ENCODE data around the gene KCTD14. TPM values are rescaled to one million over a fixed set of nuclear protein-coding genes. Genes with fewer than 3 reads are reported as not detected.
A peak's percentile ranks its signal among the peaks of the same experiment; 100 is the strongest.

KCTD14 gene
- total and polyA plus RNA-seq, 9 of the 15 experiments (the other 6 are each of a cell fraction or from before 2014, with no cell fraction given), result 0.04 to 0.30 (median 0.11) TPM; not detected in 2

DNA sequence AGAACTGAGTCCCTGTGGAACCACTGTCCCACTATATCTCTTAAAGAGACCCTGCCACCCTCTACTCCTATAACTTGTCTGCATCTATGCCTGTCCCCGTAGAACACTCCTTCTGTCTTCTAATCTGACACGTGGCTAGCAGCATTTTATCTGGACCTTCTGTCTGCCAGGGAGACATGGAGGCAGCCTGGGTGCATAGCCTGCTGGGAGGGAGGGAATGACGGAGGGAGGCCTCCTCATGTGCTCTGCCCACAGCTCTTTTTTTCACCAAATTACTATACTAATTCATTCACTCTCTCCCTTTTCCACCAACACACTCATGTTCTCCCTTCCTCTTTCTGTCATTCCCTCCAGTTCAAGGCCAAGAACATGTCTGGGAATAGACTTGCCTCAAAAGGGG is 33.0 kb upstream of the KCTD14 start (continued):
- TF ChIP-seq, protein P1, sequence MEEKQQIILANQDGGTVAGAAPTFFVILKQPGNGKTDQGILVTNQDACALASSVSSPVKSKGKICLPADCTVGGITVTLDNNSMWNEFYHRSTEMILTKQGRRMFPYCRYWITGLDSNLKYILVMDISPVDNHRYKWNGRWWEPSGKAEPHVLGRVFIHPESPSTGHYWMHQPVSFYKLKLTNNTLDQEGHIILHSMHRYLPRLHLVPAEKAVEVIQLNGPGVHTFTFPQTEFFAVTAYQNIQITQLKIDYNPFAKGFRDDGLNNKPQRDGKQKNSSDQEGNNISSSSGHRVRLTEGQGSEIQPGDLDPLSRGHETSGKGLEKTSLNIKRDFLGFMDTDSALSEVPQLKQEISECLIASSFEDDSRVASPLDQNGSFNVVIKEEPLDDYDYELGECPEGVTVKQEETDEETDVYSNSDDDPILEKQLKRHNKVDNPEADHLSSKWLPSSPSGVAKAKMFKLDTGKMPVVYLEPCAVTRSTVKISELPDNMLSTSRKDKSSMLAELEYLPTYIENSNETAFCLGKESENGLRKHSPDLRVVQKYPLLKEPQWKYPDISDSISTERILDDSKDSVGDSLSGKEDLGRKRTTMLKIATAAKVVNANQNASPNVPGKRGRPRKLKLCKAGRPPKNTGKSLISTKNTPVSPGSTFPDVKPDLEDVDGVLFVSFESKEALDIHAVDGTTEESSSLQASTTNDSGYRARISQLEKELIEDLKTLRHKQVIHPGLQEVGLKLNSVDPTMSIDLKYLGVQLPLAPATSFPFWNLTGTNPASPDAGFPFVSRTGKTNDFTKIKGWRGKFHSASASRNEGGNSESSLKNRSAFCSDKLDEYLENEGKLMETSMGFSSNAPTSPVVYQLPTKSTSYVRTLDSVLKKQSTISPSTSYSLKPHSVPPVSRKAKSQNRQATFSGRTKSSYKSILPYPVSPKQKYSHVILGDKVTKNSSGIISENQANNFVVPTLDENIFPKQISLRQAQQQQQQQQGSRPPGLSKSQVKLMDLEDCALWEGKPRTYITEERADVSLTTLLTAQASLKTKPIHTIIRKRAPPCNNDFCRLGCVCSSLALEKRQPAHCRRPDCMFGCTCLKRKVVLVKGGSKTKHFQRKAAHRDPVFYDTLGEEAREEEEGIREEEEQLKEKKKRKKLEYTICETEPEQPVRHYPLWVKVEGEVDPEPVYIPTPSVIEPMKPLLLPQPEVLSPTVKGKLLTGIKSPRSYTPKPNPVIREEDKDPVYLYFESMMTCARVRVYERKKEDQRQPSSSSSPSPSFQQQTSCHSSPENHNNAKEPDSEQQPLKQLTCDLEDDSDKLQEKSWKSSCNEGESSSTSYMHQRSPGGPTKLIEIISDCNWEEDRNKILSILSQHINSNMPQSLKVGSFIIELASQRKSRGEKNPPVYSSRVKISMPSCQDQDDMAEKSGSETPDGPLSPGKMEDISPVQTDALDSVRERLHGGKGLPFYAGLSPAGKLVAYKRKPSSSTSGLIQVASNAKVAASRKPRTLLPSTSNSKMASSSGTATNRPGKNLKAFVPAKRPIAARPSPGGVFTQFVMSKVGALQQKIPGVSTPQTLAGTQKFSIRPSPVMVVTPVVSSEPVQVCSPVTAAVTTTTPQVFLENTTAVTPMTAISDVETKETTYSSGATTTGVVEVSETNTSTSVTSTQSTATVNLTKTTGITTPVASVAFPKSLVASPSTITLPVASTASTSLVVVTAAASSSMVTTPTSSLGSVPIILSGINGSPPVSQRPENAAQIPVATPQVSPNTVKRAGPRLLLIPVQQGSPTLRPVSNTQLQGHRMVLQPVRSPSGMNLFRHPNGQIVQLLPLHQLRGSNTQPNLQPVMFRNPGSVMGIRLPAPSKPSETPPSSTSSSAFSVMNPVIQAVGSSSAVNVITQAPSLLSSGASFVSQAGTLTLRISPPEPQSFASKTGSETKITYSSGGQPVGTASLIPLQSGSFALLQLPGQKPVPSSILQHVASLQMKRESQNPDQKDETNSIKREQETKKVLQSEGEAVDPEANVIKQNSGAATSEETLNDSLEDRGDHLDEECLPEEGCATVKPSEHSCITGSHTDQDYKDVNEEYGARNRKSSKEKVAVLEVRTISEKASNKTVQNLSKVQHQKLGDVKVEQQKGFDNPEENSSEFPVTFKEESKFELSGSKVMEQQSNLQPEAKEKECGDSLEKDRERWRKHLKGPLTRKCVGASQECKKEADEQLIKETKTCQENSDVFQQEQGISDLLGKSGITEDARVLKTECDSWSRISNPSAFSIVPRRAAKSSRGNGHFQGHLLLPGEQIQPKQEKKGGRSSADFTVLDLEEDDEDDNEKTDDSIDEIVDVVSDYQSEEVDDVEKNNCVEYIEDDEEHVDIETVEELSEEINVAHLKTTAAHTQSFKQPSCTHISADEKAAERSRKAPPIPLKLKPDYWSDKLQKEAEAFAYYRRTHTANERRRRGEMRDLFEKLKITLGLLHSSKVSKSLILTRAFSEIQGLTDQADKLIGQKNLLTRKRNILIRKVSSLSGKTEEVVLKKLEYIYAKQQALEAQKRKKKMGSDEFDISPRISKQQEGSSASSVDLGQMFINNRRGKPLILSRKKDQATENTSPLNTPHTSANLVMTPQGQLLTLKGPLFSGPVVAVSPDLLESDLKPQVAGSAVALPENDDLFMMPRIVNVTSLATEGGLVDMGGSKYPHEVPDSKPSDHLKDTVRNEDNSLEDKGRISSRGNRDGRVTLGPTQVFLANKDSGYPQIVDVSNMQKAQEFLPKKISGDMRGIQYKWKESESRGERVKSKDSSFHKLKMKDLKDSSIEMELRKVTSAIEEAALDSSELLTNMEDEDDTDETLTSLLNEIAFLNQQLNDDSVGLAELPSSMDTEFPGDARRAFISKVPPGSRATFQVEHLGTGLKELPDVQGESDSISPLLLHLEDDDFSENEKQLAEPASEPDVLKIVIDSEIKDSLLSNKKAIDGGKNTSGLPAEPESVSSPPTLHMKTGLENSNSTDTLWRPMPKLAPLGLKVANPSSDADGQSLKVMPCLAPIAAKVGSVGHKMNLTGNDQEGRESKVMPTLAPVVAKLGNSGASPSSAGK (IDR thresholded peaks at IDR 0.05), result peak; percentile 70
- TF ChIP-seq, protein P2, sequence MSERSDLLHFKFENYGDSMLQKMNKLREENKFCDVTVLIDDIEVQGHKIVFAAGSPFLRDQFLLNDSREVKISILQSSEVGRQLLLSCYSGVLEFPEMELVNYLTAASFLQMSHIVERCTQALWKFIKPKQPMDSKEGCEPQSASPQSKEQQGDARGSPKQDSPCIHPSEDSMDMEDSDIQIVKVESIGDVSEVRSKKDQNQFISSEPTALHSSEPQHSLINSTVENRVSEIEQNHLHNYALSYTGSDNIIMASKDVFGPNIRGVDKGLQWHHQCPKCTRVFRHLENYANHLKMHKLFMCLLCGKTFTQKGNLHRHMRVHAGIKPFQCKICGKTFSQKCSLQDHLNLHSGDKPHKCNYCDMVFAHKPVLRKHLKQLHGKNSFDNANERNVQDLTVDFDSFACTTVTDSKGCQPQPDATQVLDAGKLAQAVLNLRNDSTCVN (CRISPR knock-in tag; IDR thresholded peaks at IDR 0.05), result no peak
- TF ChIP-seq, protein P3, sequence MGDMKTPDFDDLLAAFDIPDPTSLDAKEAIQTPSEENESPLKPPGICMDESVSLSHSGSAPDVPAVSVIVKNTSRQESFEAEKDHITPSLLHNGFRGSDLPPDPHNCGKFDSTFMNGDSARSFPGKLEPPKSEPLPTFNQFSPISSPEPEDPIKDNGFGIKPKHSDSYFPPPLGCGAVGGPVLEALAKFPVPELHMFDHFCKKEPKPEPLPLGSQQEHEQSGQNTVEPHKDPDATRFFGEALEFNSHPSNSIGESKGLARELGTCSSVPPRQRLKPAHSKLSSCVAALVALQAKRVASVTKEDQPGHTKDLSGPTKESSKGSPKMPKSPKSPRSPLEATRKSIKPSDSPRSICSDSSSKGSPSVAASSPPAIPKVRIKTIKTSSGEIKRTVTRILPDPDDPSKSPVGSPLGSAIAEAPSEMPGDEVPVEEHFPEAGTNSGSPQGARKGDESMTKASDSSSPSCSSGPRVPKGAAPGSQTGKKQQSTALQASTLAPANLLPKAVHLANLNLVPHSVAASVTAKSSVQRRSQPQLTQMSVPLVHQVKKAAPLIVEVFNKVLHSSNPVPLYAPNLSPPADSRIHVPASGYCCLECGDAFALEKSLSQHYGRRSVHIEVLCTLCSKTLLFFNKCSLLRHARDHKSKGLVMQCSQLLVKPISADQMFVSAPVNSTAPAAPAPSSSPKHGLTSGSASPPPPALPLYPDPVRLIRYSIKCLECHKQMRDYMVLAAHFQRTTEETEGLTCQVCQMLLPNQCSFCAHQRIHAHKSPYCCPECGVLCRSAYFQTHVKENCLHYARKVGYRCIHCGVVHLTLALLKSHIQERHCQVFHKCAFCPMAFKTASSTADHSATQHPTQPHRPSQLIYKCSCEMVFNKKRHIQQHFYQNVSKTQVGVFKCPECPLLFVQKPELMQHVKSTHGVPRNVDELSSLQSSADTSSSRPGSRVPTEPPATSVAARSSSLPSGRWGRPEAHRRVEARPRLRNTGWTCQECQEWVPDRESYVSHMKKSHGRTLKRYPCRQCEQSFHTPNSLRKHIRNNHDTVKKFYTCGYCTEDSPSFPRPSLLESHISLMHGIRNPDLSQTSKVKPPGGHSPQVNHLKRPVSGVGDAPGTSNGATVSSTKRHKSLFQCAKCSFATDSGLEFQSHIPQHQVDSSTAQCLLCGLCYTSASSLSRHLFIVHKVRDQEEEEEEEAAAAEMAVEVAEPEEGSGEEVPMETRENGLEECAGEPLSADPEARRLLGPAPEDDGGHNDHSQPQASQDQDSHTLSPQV (IDR thresholded peaks at IDR 0.05), result peak; percentile 79
